Type B pancreatic cell (in vitro differentiated cells): Measurements from ENCODE around the gene MICAL3. TPM values are rescaled to one million over a fixed set of nuclear protein-coding genes. Genes with fewer than 3 reads are reported as not detected.

Source experiments
- DNase-seq: peaks from one replicate; pipeline ENCODE4 v3.0.0; 2021; ENCODE audit warnings: mixed read lengths; ENCODE audit not compliant: unreplicated experiment; ENCODE audit errors: extremely low spot score
- H3K27ac Mint-ChIP-seq: 2 replicates; pipeline ENCODE4 v1.8.0; 2021; ENCODE audit warnings: mild to moderate bottlenecking, mixed read lengths
- H3K27me3 Mint-ChIP-seq: 2 replicates; pipeline ENCODE4 v1.8.0; 2021; ENCODE audit warnings: mixed read lengths
- H3K36me3 Mint-ChIP-seq: 2 replicates; pipeline ENCODE4 v1.8.0; 2021; ENCODE audit warnings: mixed read lengths
- H3K4me1 Mint-ChIP-seq: one replicate; pipeline ENCODE4 v1.8.0; 2021; ENCODE audit warnings: mixed read lengths; ENCODE audit not compliant: unreplicated experiment
- H3K4me3 Mint-ChIP-seq: 2 replicates; pipeline ENCODE4 v1.8.0; 2021; ENCODE audit warnings: mild to moderate bottlenecking, mixed read lengths
- H3K9me3 Mint-ChIP-seq: 2 replicates; pipeline ENCODE4 v1.8.0; 2021; ENCODE audit warnings: mixed read lengths
- total RNA-seq: library from RNA; stranded (reverse); gene quantifications from 2 replicates; pipeline ENCODE4 v1.2.1, GENCODE V29; 2021; ENCODE audit warnings: low replicate concordance
- TF ChIP-seq, protein P1 (sequence below): fragments of 200-600 bp; sonication (generic); conservative IDR thresholded peaks from 2 replicates; pipeline ENCODE4 v1.5.0; 2021; ENCODE audit warnings: antibody characterized with exemption, mild to moderate bottlenecking

Gene MICAL3
- total RNA-seq, 1 donor from 2014 or later: 56.4 TPM

DNA sequence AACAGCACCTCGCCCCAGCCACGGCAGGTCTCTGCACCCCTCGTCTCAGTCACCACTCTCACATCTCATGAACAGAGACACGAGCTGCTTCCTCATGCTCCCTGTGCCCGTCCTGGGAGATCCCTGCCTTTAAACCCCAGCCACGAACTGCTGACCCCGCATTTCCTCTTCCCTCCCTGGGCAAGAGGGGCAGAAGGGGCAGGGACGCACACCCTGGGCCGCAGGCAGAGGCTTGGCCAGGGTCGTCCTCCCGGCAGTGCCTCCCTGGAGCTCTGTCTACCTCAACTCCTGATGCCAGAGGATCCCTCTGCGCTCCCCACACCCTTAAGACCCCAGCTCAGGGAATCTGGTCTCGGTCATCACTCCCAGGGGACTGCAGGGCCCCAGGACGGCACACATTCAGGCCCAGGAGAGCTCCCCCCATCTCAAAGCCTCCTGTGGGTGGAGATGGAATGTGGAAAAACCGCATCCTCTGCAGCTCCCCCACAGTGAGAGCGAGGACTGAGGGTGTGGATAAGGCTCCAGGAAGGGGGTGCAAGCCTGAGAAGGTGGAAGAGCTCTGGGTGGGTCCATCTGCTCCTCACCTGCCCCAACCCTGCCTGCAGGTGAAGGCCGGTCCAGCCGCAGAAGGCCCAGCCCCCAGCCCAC is 251.3 kb downstream of the MICAL3 start:
- no peaks in the 10 kb centered on the region for H3K9me3 Mint-ChIP-seq

DNA sequence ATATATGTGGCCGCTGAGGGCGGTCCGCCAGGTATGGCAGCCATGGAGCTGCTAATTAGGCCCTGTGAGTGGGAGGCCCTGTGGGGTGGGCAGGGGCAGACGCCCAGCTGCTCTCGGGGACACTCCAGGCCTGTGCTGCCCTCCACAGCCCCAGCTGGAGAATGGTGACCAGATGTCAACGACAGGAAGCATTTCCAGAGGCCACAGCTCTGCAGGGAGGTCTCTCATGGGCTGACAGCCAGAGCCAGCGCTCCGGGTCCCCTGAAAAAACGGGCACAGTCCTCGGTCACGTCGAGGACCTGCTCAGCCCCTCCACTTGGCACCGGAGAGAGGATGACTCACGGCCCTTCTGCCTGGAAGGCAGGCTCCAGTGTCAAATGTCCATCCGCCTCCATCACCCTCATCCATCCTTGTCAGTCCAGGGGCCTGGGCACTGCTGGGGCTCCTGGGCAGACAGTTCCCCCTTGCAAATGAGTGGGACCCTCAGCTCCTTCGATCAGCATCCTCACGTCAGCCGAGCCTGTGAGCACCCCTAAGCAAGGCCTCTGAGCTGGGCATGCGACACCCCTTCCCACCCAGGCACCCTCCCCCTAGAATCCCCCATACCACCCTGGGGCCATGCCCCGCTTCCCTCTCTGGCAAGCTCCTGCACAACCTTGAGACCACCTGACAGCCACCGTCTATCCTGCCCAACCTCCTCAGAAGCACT is 252.0 kb downstream of the MICAL3 start:
- Mint-ChIP-seq H3K4me3 (peak overlapping the region; percentile 89), H3K27ac (peak overlapping the region; percentile 83)
- TF ChIP-seq, protein P1, sequence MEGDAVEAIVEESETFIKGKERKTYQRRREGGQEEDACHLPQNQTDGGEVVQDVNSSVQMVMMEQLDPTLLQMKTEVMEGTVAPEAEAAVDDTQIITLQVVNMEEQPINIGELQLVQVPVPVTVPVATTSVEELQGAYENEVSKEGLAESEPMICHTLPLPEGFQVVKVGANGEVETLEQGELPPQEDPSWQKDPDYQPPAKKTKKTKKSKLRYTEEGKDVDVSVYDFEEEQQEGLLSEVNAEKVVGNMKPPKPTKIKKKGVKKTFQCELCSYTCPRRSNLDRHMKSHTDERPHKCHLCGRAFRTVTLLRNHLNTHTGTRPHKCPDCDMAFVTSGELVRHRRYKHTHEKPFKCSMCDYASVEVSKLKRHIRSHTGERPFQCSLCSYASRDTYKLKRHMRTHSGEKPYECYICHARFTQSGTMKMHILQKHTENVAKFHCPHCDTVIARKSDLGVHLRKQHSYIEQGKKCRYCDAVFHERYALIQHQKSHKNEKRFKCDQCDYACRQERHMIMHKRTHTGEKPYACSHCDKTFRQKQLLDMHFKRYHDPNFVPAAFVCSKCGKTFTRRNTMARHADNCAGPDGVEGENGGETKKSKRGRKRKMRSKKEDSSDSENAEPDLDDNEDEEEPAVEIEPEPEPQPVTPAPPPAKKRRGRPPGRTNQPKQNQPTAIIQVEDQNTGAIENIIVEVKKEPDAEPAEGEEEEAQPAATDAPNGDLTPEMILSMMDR: no peak

More for the DNA sequence above, 251.3 kb downstream of the MICAL3 start:
- DNase-seq: no peak
- peaks cover 3% of the 10 kb centered on the region for H3K27me3 Mint-ChIP-seq
- peak overlapping the region; percentile 83 for H3K27ac Mint-ChIP-seq
- peaks cover 31% of the 10 kb centered on the region for H3K4me1 Mint-ChIP-seq
- peak overlapping the region; percentile 89 for H3K4me3 Mint-ChIP-seq
- no peaks in the 10 kb centered on the region for H3K36me3 Mint-ChIP-seq
- TF ChIP-seq, protein P1: no peak

DNA sequence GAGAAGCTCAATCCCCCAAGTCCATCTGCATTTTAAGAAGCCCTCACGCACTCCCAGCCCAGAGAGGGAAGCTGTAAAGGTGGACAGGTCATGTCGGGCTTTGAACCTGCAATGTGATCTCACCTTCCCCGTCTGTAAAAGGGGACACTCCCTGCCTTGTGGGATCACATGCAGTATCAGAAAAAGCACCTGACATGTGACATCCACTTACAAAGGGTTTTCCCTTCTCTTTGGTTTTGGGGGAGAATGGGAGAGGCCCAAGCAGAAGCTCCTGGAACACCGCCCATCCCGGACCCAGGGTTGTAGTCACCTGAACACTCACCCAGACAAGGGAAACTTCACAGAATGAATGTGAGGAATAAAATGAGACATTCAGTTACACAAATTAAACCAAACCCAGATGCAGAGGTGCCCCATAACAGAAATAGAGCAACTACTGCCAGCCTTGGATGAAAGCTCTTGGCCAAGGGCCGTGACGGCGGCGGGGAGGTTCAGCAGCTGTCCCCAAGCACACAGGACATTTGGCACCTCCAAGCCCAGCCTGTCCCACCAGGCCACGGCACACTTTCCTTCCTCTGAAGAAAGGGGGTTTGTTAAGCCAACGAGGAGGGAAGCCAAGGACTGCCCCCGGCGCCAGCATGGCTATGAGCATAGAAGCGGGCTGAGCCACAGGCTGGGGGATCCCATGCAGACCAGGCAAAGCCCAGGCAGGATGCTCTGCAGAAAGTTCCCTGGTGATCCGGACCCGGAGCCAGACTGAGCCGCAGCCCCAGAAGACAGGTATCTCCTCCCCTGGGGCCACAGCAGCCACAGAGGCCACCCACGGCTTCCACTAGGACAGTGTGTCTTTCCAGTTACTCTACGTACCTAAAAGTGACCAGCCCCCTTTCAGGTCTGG is 253.9 kb downstream of the MICAL3 start:
- peaks cover 19% of the 10 kb centered on the region for H3K4me1 Mint-ChIP-seq
- H3K27ac Mint-ChIP-seq: peak overlapping the region; percentile 39
- no peaks in the 10 kb centered on the region for H3K9me3 Mint-ChIP-seq
- H3K27me3 Mint-ChIP-seq: no peaks in the 10 kb centered on the region
- TF ChIP-seq, protein P1: no peak
- H3K4me3 Mint-ChIP-seq: no peak overlapping the region
- no peaks in the 10 kb centered on the region for H3K36me3 Mint-ChIP-seq
- peak; percentile 65 for DNase-seq

More for the DNA sequence above, 252.0 kb downstream of the MICAL3 start:
- Mint-ChIP-seq H3K4me1 (peaks cover 28% of the 10 kb centered on the region), H3K27me3 (no peaks in the 10 kb centered on the region), H3K9me3 (no peaks in the 10 kb centered on the region), H3K36me3 (no peaks in the 10 kb centered on the region)
- peak; percentile 66 for DNase-seq

DNA sequence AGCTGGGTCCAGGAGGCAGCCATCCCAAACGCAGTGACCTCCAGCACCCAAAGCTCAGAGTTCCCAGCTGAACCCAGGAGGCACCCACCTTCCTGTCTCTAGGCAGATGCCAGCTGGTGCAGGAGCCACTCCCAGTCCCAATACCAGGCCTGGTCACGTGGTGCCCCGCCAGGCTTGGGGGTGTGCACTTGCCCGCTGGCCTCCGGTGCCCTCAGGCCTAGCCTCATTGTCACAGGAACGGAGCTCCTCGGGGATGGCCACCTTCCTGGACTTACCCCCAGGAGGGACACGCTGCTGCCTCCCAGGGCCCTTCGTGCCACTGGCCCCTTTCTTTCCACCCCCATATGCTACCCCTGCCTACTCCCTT is 254.7 kb downstream of the MICAL3 start:
- peaks cover 18% of the 10 kb centered on the region for H3K4me1 Mint-ChIP-seq
- no peak overlapping the region for H3K4me3 Mint-ChIP-seq
- no peaks in the 10 kb centered on the region for H3K27me3 Mint-ChIP-seq
- DNase-seq: no peak
- no peaks in the 10 kb centered on the region for H3K9me3 Mint-ChIP-seq
- H3K27ac Mint-ChIP-seq: no peak overlapping the region
- TF ChIP-seq, protein P1: no peak
- no peaks in the 10 kb centered on the region for H3K36me3 Mint-ChIP-seq

DNA sequence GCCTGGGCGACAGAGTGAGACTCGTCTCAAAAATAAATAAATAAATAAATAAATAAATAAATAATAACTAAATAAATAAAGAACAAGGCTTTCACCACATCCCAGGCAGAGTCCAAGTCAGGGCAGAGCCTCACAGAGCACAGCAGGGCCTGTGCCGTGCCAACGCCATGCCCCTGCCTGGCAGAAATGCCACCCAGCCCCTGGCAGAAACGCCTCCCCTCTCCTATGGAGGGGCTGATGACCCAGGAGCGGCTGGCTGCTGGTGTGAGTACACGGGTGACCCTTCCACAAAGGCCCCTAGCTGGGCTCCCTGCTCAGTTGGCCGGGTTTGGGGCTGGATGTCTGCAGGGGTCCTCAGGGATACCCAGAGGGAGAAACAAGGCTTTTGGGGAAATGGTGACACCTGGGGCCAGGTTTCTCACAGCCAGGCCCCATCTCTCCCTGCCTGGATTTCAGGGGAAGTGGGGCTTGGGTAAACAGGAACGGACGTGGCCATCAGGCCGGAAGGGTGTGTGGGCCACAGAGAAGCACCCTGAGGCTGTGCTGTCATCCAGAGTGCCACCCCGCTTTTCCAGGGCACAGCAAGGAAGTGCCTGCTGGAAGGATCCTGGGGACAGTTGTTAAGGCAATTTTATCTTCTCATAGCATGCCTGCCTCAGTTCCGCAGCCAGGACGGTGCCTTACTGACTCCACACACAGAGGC is 255.2 kb downstream of the MICAL3 start:
- Mint-ChIP-seq H3K27me3 (no peaks in the 10 kb centered on the region), H3K4me1 (peaks cover 24% of the 10 kb centered on the region), H3K9me3 (no peaks in the 10 kb centered on the region), H3K4me3 (no peak overlapping the region), H3K36me3 (no peaks in the 10 kb centered on the region), H3K27ac (no peak overlapping the region)
- no peak for DNase-seq
- TF ChIP-seq, protein P1: no peak
